ENCODE data around the gene AKAP4. TPM values are rescaled to one million over a fixed set of nuclear protein-coding genes. Genes with fewer than 3 reads are reported as not detected.

Gene AKAP4
- total RNA-seq, 1 experiment from 2014 or later, result not detected

- no peak overlapping the region for H3K27ac Mint-ChIP-seq (ENCODE audit: unreplicated experiment)
- peaks cover 2% of the 10 kb centered on the region for H3K9me3 Mint-ChIP-seq (ENCODE audit: low read depth, unreplicated experiment)
- no peak for TF ChIP-seq CTCF (IDR thresholded peaks at IDR 0.05; ENCODE audit: unreplicated experiment)
- DNase-seq, result no peak
- no peaks in the 10 kb centered on the region for H3K4me1 Mint-ChIP-seq (ENCODE audit: low read depth, unreplicated experiment)
- H3K27me3 Mint-ChIP-seq (ENCODE audit: unreplicated experiment), result no peaks in the 10 kb centered on the region
- CTCF ChIA-PET, result interaction anchor here (0.6 kb wide), 1 partner anchor 400 kb away, joined by 3 read pairs; no protein-coding TSS in a partner anchor
- no peaks in the 10 kb centered on the region for H3K36me3 Mint-ChIP-seq (ENCODE audit: insufficient read depth, unreplicated experiment)
- intact Hi-C loops (cut with micrococcal nuclease; ENCODE audit: unreplicated experiment), result no loop called here
- BruUV-seq (replicated peaks), result no TSS peak
- no peak overlapping the region for H3K4me3 Mint-ChIP-seq (ENCODE audit: low read depth, unreplicated experiment)
Observed at GRCh38 chrX:50165727-50166126, 35.1 kb downstream of the AKAP4 start.

GRCh38 chrX:50161127-50161526 lies 39.7 kb downstream of the AKAP4 start:
- no peak for TF ChIP-seq CTCF (IDR thresholded peaks at IDR 0.05; ENCODE audit: unreplicated experiment)
- H3K9me3 Mint-ChIP-seq (ENCODE audit: low read depth, unreplicated experiment), result peaks cover 2% of the 10 kb centered on the region
- intact Hi-C loops (cut with micrococcal nuclease; ENCODE audit: unreplicated experiment), result no loop called here
- no peaks in the 10 kb centered on the region for H3K36me3 Mint-ChIP-seq (ENCODE audit: insufficient read depth, unreplicated experiment)
- H3K4me1 Mint-ChIP-seq (ENCODE audit: low read depth, unreplicated experiment), result peaks cover 19% of the 10 kb centered on the region
- BruUV-seq (replicated peaks), result no TSS peak
- no peak overlapping the region for H3K4me3 Mint-ChIP-seq (ENCODE audit: low read depth, unreplicated experiment)
- no peaks in the 10 kb centered on the region for H3K27me3 Mint-ChIP-seq (ENCODE audit: unreplicated experiment)
- no peak for DNase-seq
- H3K27ac Mint-ChIP-seq (ENCODE audit: unreplicated experiment), result no peak overlapping the region
- CTCF ChIA-PET, result no interaction called here

- peaks cover 41% of the 10 kb centered on the region for H3K4me1 Mint-ChIP-seq (ENCODE audit: low read depth, unreplicated experiment)
- CTCF ChIA-PET, result no interaction called here
- no peak overlapping the region for H3K27ac Mint-ChIP-seq (ENCODE audit: unreplicated experiment)
- intact Hi-C loops (cut with micrococcal nuclease; ENCODE audit: unreplicated experiment), result no loop called here
- no peak overlapping the region for H3K4me3 Mint-ChIP-seq (ENCODE audit: low read depth, unreplicated experiment)
- no peak for DNase-seq
- TF ChIP-seq CTCF (IDR thresholded peaks at IDR 0.05; ENCODE audit: unreplicated experiment), result no peak
- no TSS peak for BruUV-seq (replicated peaks)
- peaks cover 6% of the 10 kb centered on the region for H3K36me3 Mint-ChIP-seq (ENCODE audit: insufficient read depth, unreplicated experiment)
- no peaks in the 10 kb centered on the region for H3K27me3 Mint-ChIP-seq (ENCODE audit: unreplicated experiment)
- H3K9me3 Mint-ChIP-seq (ENCODE audit: low read depth, unreplicated experiment), result peaks cover 2% of the 10 kb centered on the region
Observed at GRCh38 chrX:50158593-50158992, 42.2 kb downstream of the AKAP4 start.

GRCh38 chrX:50157545-50158135 lies 43.2 kb downstream of the AKAP4 start:
- peaks cover 2% of the 10 kb centered on the region for H3K9me3 Mint-ChIP-seq (ENCODE audit: low read depth, unreplicated experiment)
- H3K4me3 Mint-ChIP-seq (ENCODE audit: low read depth, unreplicated experiment), result no peak overlapping the region
- no peaks in the 10 kb centered on the region for H3K27me3 Mint-ChIP-seq (ENCODE audit: unreplicated experiment)
- BruUV-seq (replicated peaks), result no TSS peak
- H3K4me1 Mint-ChIP-seq (ENCODE audit: low read depth, unreplicated experiment), result peaks cover 47% of the 10 kb centered on the region
- CTCF ChIA-PET, result no interaction called here
- no peak overlapping the region for H3K27ac Mint-ChIP-seq (ENCODE audit: unreplicated experiment)
- peak; percentile 46 for DNase-seq
- peaks cover 6% of the 10 kb centered on the region for H3K36me3 Mint-ChIP-seq (ENCODE audit: insufficient read depth, unreplicated experiment)
- intact Hi-C loops (cut with micrococcal nuclease; ENCODE audit: unreplicated experiment), result no loop called here
- no peak for TF ChIP-seq CTCF (IDR thresholded peaks at IDR 0.05; ENCODE audit: unreplicated experiment)

All from Calu3 (cell line).